GM12878 (cell line): Measurements from ENCODE around the gene EHF. TPM values are rescaled to one million over a fixed set of nuclear protein-coding genes. Genes with fewer than 3 reads are reported as not detected.
A peak's percentile ranks its signal among the peaks of the same experiment; 100 is the strongest.

Experiments
- ATAC-seq: fragments of 200-7000 bp; cut with Tn5 transposase; 3 replicates; pipeline ENCODE4 v1.9.1; 2020; ENCODE audit warnings: mild to moderate bottlenecking, moderate library complexity
- BruUV-seq: library from RNA; stranded (reverse); fragments of 400-500 nt; replicated peaks from 2 replicates; lab custom pipeline; 2021; lab: Mats Ljungman, UMichigan
- CTCF ChIA-PET: fragments of 300-600 bp; sonication (Branson Sonifier 250); formaldehyde crosslinking; extraction: SDS; loops from one replicate; lab custom pipeline; 2021; ENCODE audit warnings: inconsistent platforms; lab: Yijun Ruan, JAX
- POLR2A ChIA-PET: fragments of 350-600 bp; formaldehyde crosslinking; extraction: SDS; loops from one replicate; lab custom pipeline; 2021; ENCODE audit warnings: inconsistent platforms; lab: Charles Lee
- RAD21 ChIA-PET: fragments of 300-600 bp; sonication (Branson Sonifier 250); formaldehyde crosslinking; loops from one replicate; lab custom pipeline; 2023; ENCODE audit warnings: antibody characterized with exemption; ENCODE audit not compliant: unreplicated experiment; lab: Charles Lee
- SMC1A ChIA-PET: fragments of 300-600 bp; sonication (Branson Sonifier 250); formaldehyde crosslinking; loops from one replicate; lab custom pipeline; 2023; ENCODE audit not compliant: unreplicated experiment, uncharacterized antibody; lab: Charles Lee
- DNase-seq: peaks from one replicate; pipeline ENCODE4 v3.0.0-alpha.2; 2011; ENCODE audit warnings: low read depth, low spot score
- FAIRE-seq: peaks from 3 replicates; lab custom pipeline; 2011; peaks lifted over from hg19 to GRCh38; lab: Jason Lieb, UNC
- H2AFZ ChIP-seq: 2 replicates; pipeline ENCODE4 v1.6.0; 2011; ENCODE audit warnings: low read depth, low read length, control low read depth; ENCODE audit not compliant: control insufficient read depth
- H3K27ac ChIP-seq: 2 replicates; pipeline ENCODE4 v1.5.1; 2011; ENCODE audit warnings: control low read depth; ENCODE audit not compliant: control insufficient read depth, insufficient read depth
- H3K27me3 ChIP-seq, 2 experiments: replicated peaks in 1 of 2; 2 replicates each; pipeline versions ENCODE4 v1.6.0 to v1.6.1; 2011; ENCODE audit warnings: low read length in 1 of 2; ENCODE audit not compliant: control insufficient read depth in 2 of 2, insufficient read depth in 2 of 2
- H3K36me3 ChIP-seq, 2 experiments: 2 replicates each; pipeline ENCODE4 v1.5.1; 2011; ENCODE audit warnings: low read length in 1 of 2; ENCODE audit not compliant: control insufficient read depth in 2 of 2, insufficient read depth in 2 of 2
- H3K4me1 ChIP-seq: 2 replicates; pipeline ENCODE4 v1.6.1; 2011; ENCODE audit warnings: mild to moderate bottlenecking, low read length, moderate library complexity, mixed read lengths; ENCODE audit not compliant: control insufficient read depth, insufficient read depth
- H3K4me2 ChIP-seq: 2 replicates; pipeline ENCODE4 v1.6.0; 2011; ENCODE audit warnings: control low read depth; ENCODE audit not compliant: control insufficient read depth, insufficient read depth
- H3K4me3 ChIP-seq: fragments of 200-600 bp; sonication (generic); 2 replicates; pipeline ENCODE4 v1.5.1; 2016
- H3K79me2 ChIP-seq: 2 replicates; pipeline ENCODE4 v1.6.0; 2011; ENCODE audit warnings: low read length; ENCODE audit not compliant: control insufficient read depth, insufficient read depth
- H3K9ac ChIP-seq: 2 replicates; pipeline ENCODE4 v1.8.0; 2011; ENCODE audit warnings: low read length, control low read depth, mixed read lengths; ENCODE audit not compliant: control insufficient read depth, insufficient read depth
- H3K9me3 ChIP-seq: replicated peaks from 3 replicates; pipeline ENCODE4 v1.5.1; 2011; ENCODE audit warnings: mild to moderate bottlenecking, low read length; ENCODE audit not compliant: control insufficient read depth, insufficient read depth
- H4K20me1 ChIP-seq: 2 replicates; pipeline ENCODE4 v1.6.0; 2011; ENCODE audit not compliant: control insufficient read depth, insufficient read depth
- CREM ChIP-seq: IDR thresholded peaks from 2 replicates; pipeline ENCODE4 v1.6.1; 2014; ENCODE audit warnings: antibody characterized with exemption, low read depth
- IKZF1 ChIP-seq: fragments of 450-650 bp; conservative IDR thresholded peaks from 2 replicates; pipeline ENCODE4 v1.6.1; 2017; ENCODE audit warnings: antibody characterized with exemption, mild to moderate bottlenecking
- IRF4 ChIP-seq: IDR thresholded peaks from 2 replicates; pipeline ENCODE4 v1.6.1; 2011; ENCODE audit warnings: low read depth, low read length
- KDM1A ChIP-seq: fragments of 200-600 bp; sonication (generic); IDR thresholded peaks from 2 replicates; pipeline ENCODE4 v1.6.1; 2016; ENCODE audit warnings: borderline replicate concordance
- MXI1 ChIP-seq: fragments of 150-350 bp; IDR thresholded peaks from 2 replicates; pipeline ENCODE4 v1.6.1; 2011; ENCODE audit warnings: low read depth, mild to moderate bottlenecking, inconsistent platforms, low read length, improper control_type of control experiment
- NFIC ChIP-seq: IDR thresholded peaks from 2 replicates; pipeline ENCODE4 v1.6.1; 2012; ENCODE audit warnings: low read depth, mild to moderate bottlenecking, inconsistent platforms, low read length, moderate library complexity
- RAD21 ChIP-seq: IDR thresholded peaks from 2 replicates; pipeline ENCODE4 v1.6.1; 2011; ENCODE audit warnings: mild to moderate bottlenecking, low read depth, low read length, moderate library complexity; ENCODE audit not compliant: insufficient read depth
- SUPT20H ChIP-seq: IDR thresholded peaks from 2 replicates; pipeline ENCODE4 v1.6.1; 2011; ENCODE audit warnings: low read depth, mild to moderate bottlenecking, low read length, moderate library complexity, borderline replicate concordance; ENCODE audit not compliant: control insufficient read depth
- in situ Hi-C: fragments of 300-500 bp; cut with MboI; formaldehyde crosslinking; loops from 9 replicates; pipeline ENCODE4 v1.14.3; 2018; ENCODE audit warnings: mixed read lengths
- intact Hi-C: fragments of 100-400 bp; cut with micrococcal nuclease; formaldehyde crosslinking; loops from one replicate; pipeline ENCODE4 v1.14.2; 2022; ENCODE audit not compliant: unreplicated experiment
- polyA plus RNA-seq, 11 experiments: library from polyadenylated mRNA; depleted of rRNA in 4 of 11; unstranded in 6 of 11; stranded (reverse) in 5 of 11; fragments of >200 nt; fragmentation: Nextera tagmentation in 4 of 11; fragmentation: Illumina TruSeq in 1 of 11; extraction: Ambion mirVana in 4 of 11; extraction: Trizol in 1 of 11; gene quantifications; 1 replicate in 1 of 11; 2 replicates in 10 of 11; pipeline versions ENCODE4 v1.2.1 to v1.2.3, GENCODE V29; 2011 to 2016; ENCODE audit warnings: inconsistent platforms in 2 of 11, missing spikeins in 2 of 11, low read depth in 1 of 11
- total RNA-seq, 4 experiments: library from RNA; depleted of rRNA in 3 of 4; stranded (reverse); fragments of >200 nt in 3 of 4; fragmentation: Illumina TruSeq in 1 of 4; extraction: Trizol in 1 of 4; gene quantifications; 2 replicates each; pipeline versions ENCODE4 v1.2.1 to v1.2.3, GENCODE V29; 2013 to 2021
- TF ChIP-seq, protein P1 (sequence below): fragments of 450-650 bp; IDR thresholded peaks from 2 replicates; pipeline ENCODE4 v1.6.1; 2017; ENCODE audit warnings: low read depth, mild to moderate bottlenecking, moderate library complexity
- TF ChIP-seq, protein P2 (sequence below): IDR thresholded peaks from 2 replicates; pipeline ENCODE4 v1.6.1; 2012; ENCODE audit warnings: low read depth, low read length, improper control_type of control experiment
- TF ChIP-seq, protein P3 (sequence below): fragments of 450-650 bp; IDR thresholded peaks from 2 replicates; pipeline ENCODE4 v1.6.1; 2017; ENCODE audit warnings: mild to moderate bottlenecking, low read depth, inconsistent platforms; ENCODE audit not compliant: poor library complexity, severe bottlenecking

The EHF gene
- total and polyA plus RNA-seq, 10 of the 15 experiments (the other 5 are each of a cell fraction or from before 2014, with no cell fraction given): 0.04 to 0.33 (median 0.06) TPM; not detected in 6

DNA sequence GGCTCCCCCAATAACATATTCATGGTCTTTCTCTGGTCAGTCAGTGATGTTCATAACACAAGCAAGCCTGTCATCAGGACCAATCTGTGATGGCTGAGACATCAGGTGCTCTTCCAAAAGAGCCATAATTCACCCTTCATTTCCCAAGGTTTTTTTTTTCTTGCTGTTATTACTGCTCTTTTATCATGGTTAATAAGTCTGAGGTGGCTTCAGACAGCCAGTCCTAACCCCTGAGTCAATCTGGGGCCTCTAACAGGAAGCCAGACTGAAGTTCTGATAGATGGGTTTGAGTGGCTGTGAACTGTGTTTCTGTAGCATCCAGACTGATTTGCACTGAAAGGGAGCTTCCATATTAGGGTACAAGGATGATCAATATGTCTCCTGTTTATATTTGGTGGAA is 8.8 kb downstream of the EHF start:
- RAD21 ChIA-PET: no interaction called here
- FAIRE-seq (peak; percentile 59), ATAC-seq (no peak), DNase-seq (no peak)
- peaks cover 0 to 3% of the 10 kb centered on the region in 2 experiments; a peak in 2 of 4 replicates for H3K27me3 ChIP-seq
- no peaks in the 10 kb centered on the region for H3K79me2 ChIP-seq
- CTCF ChIA-PET: no interaction called here
- POLR2A ChIA-PET: no interaction called here
- no peak overlapping the region for H3K4me2 ChIP-seq
- no peak overlapping the region for H3K27ac ChIP-seq
- no peaks in the 10 kb centered on the region for H4K20me1 ChIP-seq
- BruUV-seq: no TSS peak
- no peak overlapping the region for H3K4me3 ChIP-seq
- H2AFZ ChIP-seq: no peak overlapping the region
- intact Hi-C loops (no loop called here), in situ Hi-C loops (no loop called here)
- TF ChIP-seq IRF4 (no peak), NFIC (no peak), RAD21 (no peak), SUPT20H (no peak), KDM1A (no peak), IKZF1 (no peak), MXI1 (no peak), CREM (no peak)
- TF ChIP-seq, protein P1, sequence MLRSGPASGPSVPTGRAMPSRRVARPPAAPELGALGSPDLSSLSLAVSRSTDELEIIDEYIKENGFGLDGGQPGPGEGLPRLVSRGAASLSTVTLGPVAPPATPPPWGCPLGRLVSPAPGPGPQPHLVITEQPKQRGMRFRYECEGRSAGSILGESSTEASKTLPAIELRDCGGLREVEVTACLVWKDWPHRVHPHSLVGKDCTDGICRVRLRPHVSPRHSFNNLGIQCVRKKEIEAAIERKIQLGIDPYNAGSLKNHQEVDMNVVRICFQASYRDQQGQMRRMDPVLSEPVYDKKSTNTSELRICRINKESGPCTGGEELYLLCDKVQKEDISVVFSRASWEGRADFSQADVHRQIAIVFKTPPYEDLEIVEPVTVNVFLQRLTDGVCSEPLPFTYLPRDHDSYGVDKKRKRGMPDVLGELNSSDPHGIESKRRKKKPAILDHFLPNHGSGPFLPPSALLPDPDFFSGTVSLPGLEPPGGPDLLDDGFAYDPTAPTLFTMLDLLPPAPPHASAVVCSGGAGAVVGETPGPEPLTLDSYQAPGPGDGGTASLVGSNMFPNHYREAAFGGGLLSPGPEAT: no peak
- TF ChIP-seq, protein P2, sequence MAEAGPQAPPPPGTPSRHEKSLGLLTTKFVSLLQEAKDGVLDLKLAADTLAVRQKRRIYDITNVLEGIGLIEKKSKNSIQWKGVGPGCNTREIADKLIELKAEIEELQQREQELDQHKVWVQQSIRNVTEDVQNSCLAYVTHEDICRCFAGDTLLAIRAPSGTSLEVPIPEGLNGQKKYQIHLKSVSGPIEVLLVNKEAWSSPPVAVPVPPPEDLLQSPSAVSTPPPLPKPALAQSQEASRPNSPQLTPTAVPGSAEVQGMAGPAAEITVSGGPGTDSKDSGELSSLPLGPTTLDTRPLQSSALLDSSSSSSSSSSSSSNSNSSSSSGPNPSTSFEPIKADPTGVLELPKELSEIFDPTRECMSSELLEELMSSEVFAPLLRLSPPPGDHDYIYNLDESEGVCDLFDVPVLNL: no peak
- TF ChIP-seq, protein P3, sequence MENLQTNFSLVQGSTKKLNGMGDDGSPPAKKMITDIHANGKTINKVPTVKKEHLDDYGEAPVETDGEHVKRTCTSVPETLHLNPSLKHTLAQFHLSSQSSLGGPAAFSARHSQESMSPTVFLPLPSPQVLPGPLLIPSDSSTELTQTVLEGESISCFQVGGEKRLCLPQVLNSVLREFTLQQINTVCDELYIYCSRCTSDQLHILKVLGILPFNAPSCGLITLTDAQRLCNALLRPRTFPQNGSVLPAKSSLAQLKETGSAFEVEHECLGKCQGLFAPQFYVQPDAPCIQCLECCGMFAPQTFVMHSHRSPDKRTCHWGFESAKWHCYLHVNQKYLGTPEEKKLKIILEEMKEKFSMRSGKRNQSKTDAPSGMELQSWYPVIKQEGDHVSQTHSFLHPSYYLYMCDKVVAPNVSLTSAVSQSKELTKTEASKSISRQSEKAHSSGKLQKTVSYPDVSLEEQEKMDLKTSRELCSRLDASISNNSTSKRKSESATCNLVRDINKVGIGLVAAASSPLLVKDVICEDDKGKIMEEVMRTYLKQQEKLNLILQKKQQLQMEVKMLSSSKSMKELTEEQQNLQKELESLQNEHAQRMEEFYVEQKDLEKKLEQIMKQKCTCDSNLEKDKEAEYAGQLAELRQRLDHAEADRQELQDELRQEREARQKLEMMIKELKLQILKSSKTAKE: no peak
- peaks cover 10% of the 10 kb centered on the region for H3K4me1 ChIP-seq
- SMC1A ChIA-PET: no interaction called here
- H3K36me3 ChIP-seq: no peaks in the 10 kb centered on the region
- H3K9ac ChIP-seq: no peak overlapping the region
- no peaks in the 10 kb centered on the region for H3K9me3 ChIP-seq
